Astrocyte (in vitro differentiated cells and primary cell): ENCODE results near the gene C19orf85. TPM values are rescaled to one million over a fixed set of nuclear protein-coding genes. Genes with fewer than 3 reads are reported as not detected.

Experiments used
- DNase-seq: peaks from one replicate; pipeline ENCODE4 v3.0.0-alpha.2; 2010; ENCODE audit warnings: low read depth
- FAIRE-seq: peaks from 2 replicates; lab custom pipeline; 2011; peaks lifted over from hg19 to GRCh38; lab: Jason Lieb, UNC
- H2AFZ ChIP-seq: 2 replicates; pipeline ENCODE4 v1.6.0; 2012; ENCODE audit warnings: low read depth, low read length, inconsistent platforms
- H3K27ac ChIP-seq: 2 replicates; pipeline ENCODE4 v1.5.1; 2011; ENCODE audit warnings: low read depth, low read length, inconsistent platforms
- H3K27me3 ChIP-seq: 2 replicates; pipeline ENCODE4 v1.6.0; 2011; ENCODE audit warnings: low read length, inconsistent platforms; ENCODE audit not compliant: insufficient read depth
- H3K36me3 ChIP-seq: 2 replicates; pipeline ENCODE4 v1.5.1; 2011; ENCODE audit warnings: low read length, inconsistent platforms; ENCODE audit not compliant: insufficient read depth
- H3K4me1 ChIP-seq: 2 replicates; pipeline ENCODE4 v1.5.1; 2011; ENCODE audit warnings: low read length, inconsistent platforms; ENCODE audit not compliant: insufficient read depth
- H3K4me2 ChIP-seq: 2 replicates; pipeline ENCODE4 v1.6.0; 2012; ENCODE audit warnings: low read length, inconsistent platforms
- H3K4me3 ChIP-seq: 2 replicates; pipeline ENCODE4 v1.5.1; 2011; ENCODE audit warnings: low read depth, mild to moderate bottlenecking, low read length, inconsistent platforms; ENCODE audit not compliant: insufficient read depth
- H3K79me2 ChIP-seq: 2 replicates; pipeline ENCODE4 v1.6.0; 2012; ENCODE audit warnings: mild to moderate bottlenecking, low read length, inconsistent platforms; ENCODE audit not compliant: insufficient read depth
- H3K9ac ChIP-seq: 2 replicates; pipeline ENCODE4 v1.6.0; 2012; ENCODE audit warnings: mild to moderate bottlenecking, low read length, inconsistent platforms
- H3K9me3 ChIP-seq: 2 replicates; pipeline ENCODE4 v1.5.1; 2012; ENCODE audit warnings: low read depth, mild to moderate bottlenecking, low read length, inconsistent platforms; ENCODE audit not compliant: insufficient read depth
- H4K20me1 ChIP-seq: 2 replicates; pipeline ENCODE4 v1.6.0; 2012; ENCODE audit warnings: low read length, inconsistent platforms; ENCODE audit not compliant: insufficient read depth
- H3K27ac Mint-ChIP-seq: one replicate; pipeline ENCODE4 v1.8.0; 2021; ENCODE audit warnings: mild to moderate bottlenecking, mixed read lengths; ENCODE audit not compliant: unreplicated experiment
- H3K27me3 Mint-ChIP-seq: one replicate; pipeline ENCODE4 v1.8.0; 2021; ENCODE audit warnings: low read depth, mixed read lengths; ENCODE audit not compliant: unreplicated experiment
- H3K36me3 Mint-ChIP-seq: one replicate; pipeline ENCODE4 v1.8.0; 2021; ENCODE audit warnings: low read depth, mixed read lengths; ENCODE audit not compliant: unreplicated experiment
- H3K4me1 Mint-ChIP-seq: one replicate; pipeline ENCODE4 v1.8.0; 2021; ENCODE audit warnings: low read depth, mixed read lengths; ENCODE audit not compliant: unreplicated experiment
- H3K4me3 Mint-ChIP-seq: one replicate; pipeline ENCODE4 v1.8.0; 2021; ENCODE audit warnings: mild to moderate bottlenecking, moderate library complexity, mixed read lengths; ENCODE audit not compliant: unreplicated experiment
- H3K9me3 Mint-ChIP-seq: one replicate; pipeline ENCODE4 v1.8.0; 2021; ENCODE audit warnings: mild to moderate bottlenecking, mixed read lengths; ENCODE audit not compliant: unreplicated experiment
- EZH2 ChIP-seq: IDR thresholded peaks from 2 replicates; pipeline ENCODE4 v1.6.1; 2012; ENCODE audit warnings: mild to moderate bottlenecking, low read length, inconsistent platforms; ENCODE audit not compliant: insufficient read depth
- total RNA-seq: library from RNA; stranded (reverse); gene quantifications from 2 replicates; pipeline ENCODE4 v1.2.1, GENCODE V29; 2021
- TF ChIP-seq, protein P1 (sequence below): IDR thresholded peaks from 2 replicates; pipeline ENCODE4 v1.5.1; 2011; ENCODE audit warnings: low read depth, mild to moderate bottlenecking, inconsistent platforms, low read length, moderate library complexity; ENCODE audit not compliant: insufficient read depth

The C19orf85 gene
- total RNA-seq, 1 donor from 2014 or later, result not detected

DNA sequence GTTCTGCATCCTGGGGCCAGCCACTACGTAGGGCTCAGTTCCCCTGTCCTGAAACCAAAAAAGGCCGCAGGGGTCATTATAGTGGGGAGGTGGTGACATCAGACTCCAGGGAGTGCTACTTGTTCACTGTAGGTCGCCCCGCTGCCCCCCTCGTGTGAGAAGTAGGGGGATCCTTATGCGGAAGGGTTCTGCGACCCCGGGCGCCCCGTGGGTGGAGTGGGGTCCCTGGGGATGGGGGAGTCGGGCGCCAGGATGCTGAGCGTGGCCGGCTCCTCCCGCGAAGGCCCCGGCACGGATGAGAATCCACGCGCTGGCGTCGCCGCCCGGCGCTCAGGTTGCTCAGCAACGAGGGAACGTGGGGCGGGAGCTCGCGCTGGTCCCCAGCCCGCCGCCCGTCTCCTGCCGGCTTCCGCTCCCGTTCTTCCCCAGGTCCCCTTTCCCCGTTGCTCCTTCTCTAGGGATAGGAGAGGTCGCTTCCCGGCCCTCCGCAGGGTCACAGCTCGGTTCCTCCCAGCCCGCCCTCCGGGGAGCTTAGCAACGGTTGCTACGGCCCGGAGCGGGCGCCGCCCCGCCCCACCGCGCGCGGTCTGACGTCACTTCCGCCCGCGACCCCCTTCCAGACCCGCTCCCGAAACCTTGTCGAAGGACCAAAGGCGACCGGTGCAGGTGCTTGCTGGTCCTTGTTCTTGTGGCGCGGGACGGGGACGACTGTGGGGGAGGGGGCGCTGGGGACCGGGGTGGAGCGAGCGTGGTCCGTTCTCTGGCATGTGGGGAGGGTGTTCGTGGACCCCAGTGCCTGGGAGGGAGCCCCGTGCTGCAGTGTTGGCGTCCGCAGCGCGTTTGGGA lies 20.3 kb upstream of the C19orf85 start, which contains the start of gene NAT14:
NAT14 (plus strand) TSS at position 596 of the 846 bp plus-strand sequence. CDS start 521 bp downstream, outside the sequence.
- H3K9ac ChIP-seq, result peak within 1 kb of the TSS; percentile 82
- Mint-ChIP-seq H3K36me3 (peaks cover 2% of the 10 kb centered on the region), H3K9me3 (no peaks in the 10 kb centered on the region), H3K4me1 (peaks cover 14% of the 10 kb centered on the region), H3K27ac (peak within 1 kb of the TSS; percentile 91), H3K4me3 (peak within 1 kb of the TSS; percentile 87), H3K27me3 (no peaks in the 10 kb centered on the region)
- peak within 1 kb of the TSS; percentile 96 for H3K4me2 ChIP-seq
- no peaks in the 10 kb centered on the region for H3K9me3 ChIP-seq
- H3K27me3 ChIP-seq, result no peaks in the 10 kb centered on the region
- no peak for DNase-seq
- FAIRE-seq, result no peak
- H2AFZ ChIP-seq, result peak within 1 kb of the TSS; percentile 81
- H3K27ac ChIP-seq, result peak within 1 kb of the TSS; percentile 91
- H3K4me1 ChIP-seq, result peaks cover 49% of the 10 kb centered on the region
- H4K20me1 ChIP-seq, result peaks cover 2% of the 10 kb centered on the region
- peaks cover 28% of the 10 kb centered on the region for H3K79me2 ChIP-seq
- H3K36me3 ChIP-seq, result no peaks in the 10 kb centered on the region
- TF ChIP-seq, protein P1, sequence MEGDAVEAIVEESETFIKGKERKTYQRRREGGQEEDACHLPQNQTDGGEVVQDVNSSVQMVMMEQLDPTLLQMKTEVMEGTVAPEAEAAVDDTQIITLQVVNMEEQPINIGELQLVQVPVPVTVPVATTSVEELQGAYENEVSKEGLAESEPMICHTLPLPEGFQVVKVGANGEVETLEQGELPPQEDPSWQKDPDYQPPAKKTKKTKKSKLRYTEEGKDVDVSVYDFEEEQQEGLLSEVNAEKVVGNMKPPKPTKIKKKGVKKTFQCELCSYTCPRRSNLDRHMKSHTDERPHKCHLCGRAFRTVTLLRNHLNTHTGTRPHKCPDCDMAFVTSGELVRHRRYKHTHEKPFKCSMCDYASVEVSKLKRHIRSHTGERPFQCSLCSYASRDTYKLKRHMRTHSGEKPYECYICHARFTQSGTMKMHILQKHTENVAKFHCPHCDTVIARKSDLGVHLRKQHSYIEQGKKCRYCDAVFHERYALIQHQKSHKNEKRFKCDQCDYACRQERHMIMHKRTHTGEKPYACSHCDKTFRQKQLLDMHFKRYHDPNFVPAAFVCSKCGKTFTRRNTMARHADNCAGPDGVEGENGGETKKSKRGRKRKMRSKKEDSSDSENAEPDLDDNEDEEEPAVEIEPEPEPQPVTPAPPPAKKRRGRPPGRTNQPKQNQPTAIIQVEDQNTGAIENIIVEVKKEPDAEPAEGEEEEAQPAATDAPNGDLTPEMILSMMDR, result no peak
- TF ChIP-seq EZH2, result no peak
- H3K4me3 ChIP-seq, result peak within 1 kb of the TSS; percentile 71

- no peak for TF ChIP-seq EZH2
- TF ChIP-seq, protein P1, result no peak
- peak overlapping the region; percentile 69 for H3K4me3 Mint-ChIP-seq
- no peak for FAIRE-seq
Measured at GRCh38 chr19:55483706-55484592, 19.4 kb upstream of the C19orf85 start.

More at GRCh38 chr19:55483706-55484592, 19.4 kb upstream of the C19orf85 start:
- H3K4me1 ChIP-seq, result peaks cover 41% of the 10 kb centered on the region
- no peak overlapping the region for H3K27ac Mint-ChIP-seq
- peak overlapping the region; percentile 82 for H3K27ac ChIP-seq
- no peak overlapping the region for H2AFZ ChIP-seq
- peaks cover 14% of the 10 kb centered on the region for H3K4me1 Mint-ChIP-seq
- DNase-seq, result no peak
- peaks cover 2% of the 10 kb centered on the region for H3K36me3 Mint-ChIP-seq
- peaks cover 37% of the 10 kb centered on the region for H3K79me2 ChIP-seq
- H3K9me3 Mint-ChIP-seq, result no peaks in the 10 kb centered on the region
- peak overlapping the region; percentile 71 for H3K4me3 ChIP-seq
- H3K27me3 ChIP-seq, result no peaks in the 10 kb centered on the region
- H3K4me2 ChIP-seq, result peak overlapping the region; percentile 96
- peaks cover 9% of the 10 kb centered on the region for H4K20me1 ChIP-seq
- H3K9ac ChIP-seq, result peak overlapping the region; percentile 82
- H3K36me3 ChIP-seq, result no peaks in the 10 kb centered on the region
- no peaks in the 10 kb centered on the region for H3K9me3 ChIP-seq
- no peaks in the 10 kb centered on the region for H3K27me3 Mint-ChIP-seq
